HepG2 (cell line): ENCODE data around the gene LSM2. TPM values are rescaled to one million over a fixed set of nuclear protein-coding genes. Genes with fewer than 3 reads are reported as not detected.

Experiments
- ARHGAP35 ChIP-seq: sonication (generic); formaldehyde crosslinking; IDR thresholded peaks from 2 replicates; pipeline ENCODE4 v1.9.0; 2022; ENCODE audit warnings: mild to moderate bottlenecking, inconsistent platforms, moderate library complexity, missing genetic modification reagents, borderline replicate concordance
- ARID5B ChIP-seq: IDR thresholded peaks from 2 replicates; pipeline ENCODE4 v1.4.0; 2020; ENCODE audit warnings: mild to moderate bottlenecking, missing genetic modification reagents
- DDIT3 ChIP-seq: sonication (generic); formaldehyde crosslinking; IDR thresholded peaks from 2 replicates; pipeline ENCODE4 v1.4.0; 2020; ENCODE audit warnings: mild to moderate bottlenecking, missing genetic modification reagents
- GABPA ChIP-seq, 2 experiments: IDR thresholded peaks; 2 replicates each; pipeline ENCODE4 v1.6.1; 2011 to 2016; ENCODE audit warnings: low read depth in 2 of 2, low read length in 1 of 2, missing biosample characterization in 1 of 2, missing genetic modification characterization in 1 of 2
- IKZF1 ChIP-seq: fragments of 450-650 bp; IDR thresholded peaks from 2 replicates; pipeline ENCODE4 v1.7.1; 2016
- IRF9 ChIP-seq: sonication (generic); formaldehyde crosslinking; IDR thresholded peaks from 2 replicates; pipeline ENCODE4 v1.8.0; 2022; ENCODE audit warnings: missing genetic modification reagents, mild to moderate bottlenecking, borderline replicate concordance
- NFATC3 ChIP-seq: sonication (generic); formaldehyde crosslinking; IDR thresholded peaks from 2 replicates; pipeline ENCODE4 v1.5.1; 2020; ENCODE audit warnings: mild to moderate bottlenecking, missing genetic modification reagents
- NFKBIZ ChIP-seq: IDR thresholded peaks from 2 replicates; pipeline ENCODE4 v1.6.1; 2018; ENCODE audit warnings: missing genetic modification reagents, missing compliant biosample characterization
- PHF5A ChIP-seq: IDR thresholded peaks from one replicate; pipeline ENCODE4 v1.6.1; 2018; ENCODE audit warnings: low read depth, missing genetic modification reagents; ENCODE audit not compliant: unreplicated experiment
- RBAK ChIP-seq: sonication (generic); formaldehyde crosslinking; IDR thresholded peaks from 2 replicates; pipeline ENCODE4 v1.5.1; 2020; ENCODE audit warnings: mild to moderate bottlenecking, missing genetic modification reagents
- RBM39 ChIP-seq: fragments of 200-400 bp; formaldehyde crosslinking; IDR thresholded peaks from one replicate; pipeline ENCODE4 v1.6.1; 2018; ENCODE audit warnings: antibody characterized with exemption, mild to moderate bottlenecking, low read depth, low read length; ENCODE audit not compliant: poor library complexity, severe bottlenecking
- RXRB ChIP-seq: IDR thresholded peaks from 2 replicates; pipeline ENCODE4 v1.6.1; 2016; ENCODE audit warnings: borderline replicate concordance, missing genetic modification reagents, missing compliant biosample characterization
- SSRP1 ChIP-seq: IDR thresholded peaks from 2 replicates; pipeline ENCODE4 v1.6.1; 2016; ENCODE audit warnings: control low read depth
- TBL1XR1 ChIP-seq: fragments of 150-350 bp; IDR thresholded peaks from 2 replicates; pipeline ENCODE4 v1.6.1; 2014; ENCODE audit warnings: borderline replicate concordance, low read length; ENCODE audit not compliant: partially characterized antibody
- THAP11 ChIP-seq: IDR thresholded peaks from 2 replicates; pipeline ENCODE4 v1.6.1; 2016; ENCODE audit warnings: missing biosample characterization, missing genetic modification reagents
- TP53 ChIP-seq: sonication (generic); formaldehyde crosslinking; conservative IDR thresholded peaks from 2 replicates; pipeline ENCODE4 v1.4.0; 2020; ENCODE audit warnings: missing genetic modification reagents
- ZBTB2 ChIP-seq: sonication (generic); formaldehyde crosslinking; IDR thresholded peaks from 2 replicates; pipeline ENCODE4 v1.8.0; 2022; ENCODE audit warnings: low read depth, missing genetic modification reagents
- ZIK1 ChIP-seq: sonication (generic); formaldehyde crosslinking; IDR thresholded peaks from 2 replicates; pipeline ENCODE4 v1.5.0; 2020; ENCODE audit warnings: mild to moderate bottlenecking, low read depth, missing genetic modification reagents, borderline replicate concordance
- ZNF10 ChIP-seq: sonication (generic); formaldehyde crosslinking; IDR thresholded peaks from 2 replicates; pipeline ENCODE4 v1.4.0; 2020; ENCODE audit warnings: mild to moderate bottlenecking, low read depth, missing genetic modification reagents, borderline replicate concordance
- ZNF24 ChIP-seq: fragments of 450-650 bp; IDR thresholded peaks from 2 replicates; pipeline ENCODE4 v1.6.1; 2017; ENCODE audit warnings: antibody characterized with exemption, mild to moderate bottlenecking
- polyA plus RNA-seq, 8 experiments: library from polyadenylated mRNA; depleted of rRNA in 3 of 8; stranded (reverse) in 7 of 8; unstranded in 1 of 8; fragments of >200 nt; fragmentation: Illumina TruSeq in 4 of 8; extraction: Trizol in 4 of 8; gene quantifications; 2 replicates each; pipeline versions ENCODE4 v1.2.1 to v1.2.3, GENCODE V29; 2011 to 2016; ENCODE audit warnings: low read depth in 4 of 8, missing spikeins in 1 of 8, mixed read lengths in 1 of 8; ENCODE audit not compliant: insufficient read depth in 1 of 8
- total RNA-seq, 5 experiments: library from RNA; depleted of rRNA; stranded (reverse); fragments of >200 nt; fragmentation: Illumina TruSeq; extraction: Trizol; gene quantifications; 2 replicates each; pipeline ENCODE4 v1.2.3, GENCODE V29; 2016; ENCODE audit warnings: low read depth in 1 of 5

The LSM2 gene
- total and polyA plus RNA-seq, 2 of the 13 experiments (the other 11 are each of a cell fraction or from before 2014, with no cell fraction given), result 69.4 to 90.5 TPM

GRCh38 chr6:31769684-31770371 lies 36.9 kb downstream of the LSM2 start (continued):
- TF ChIP-seq IRF9 (CRISPR knock-in tag), result 0 out of 2 replicates have a peak, but pooled peaks have one; percentile 44
- TF ChIP-seq NFKBIZ (CRISPR knock-in tag), result 0 out of 2 replicates have a peak, but pooled peaks have one; percentile 42
- peak; percentile 61 for TF ChIP-seq ARID5B (CRISPR knock-in tag)
- no peak for TF ChIP-seq RBAK
- no peak for TF ChIP-seq ZIK1 (CRISPR knock-in tag)
- TF ChIP-seq TP53 (CRISPR knock-in tag), result no peak
- TF ChIP-seq NFATC3 (CRISPR knock-in tag), result no peak
- TF ChIP-seq ARHGAP35 (CRISPR knock-in tag), result no peak
- TF ChIP-seq ZNF24, result no peak
- no peak for TF ChIP-seq DDIT3 (CRISPR knock-in tag)
- TF ChIP-seq THAP11 (CRISPR knock-in tag), result peak; percentile 68; the same call in 1 of the 2 replicates
- no peak for TF ChIP-seq ZNF10
- TF ChIP-seq SSRP1 (CRISPR knock-in tag), result no peak
- no peak for TF ChIP-seq ZBTB2 (CRISPR knock-in tag)
- no peak for TF ChIP-seq IKZF1
- TF ChIP-seq GABPA (IDR thresholded peaks at IDR 0.05; ENCODE audit: low read depth, low read length), result no peak
- peak; percentile 46; the same call in 1 of the 2 replicates for TF ChIP-seq GABPA (CRISPR knock-in tag; IDR thresholded peaks at IDR 0.05; ENCODE audit: low read depth)
- peak; percentile 80 for TF ChIP-seq PHF5A (CRISPR knock-in tag)
- no peak for TF ChIP-seq RBM39
- no peak for TF ChIP-seq TBL1XR1
- TF ChIP-seq RXRB (CRISPR knock-in tag), result no peak; the same call in 1 of the 2 replicates
